ENCODE results near the gene KRT85. TPM values are rescaled to one million over a fixed set of nuclear protein-coding genes. Genes with fewer than 3 reads are reported as not detected.

Gene KRT85
- total and polyA plus RNA-seq, 10 of the 15 experiments (the other 5 are each of a cell fraction or from before 2014, with no cell fraction given) = 0.05 to 0.18 (median 0.11) TPM; not detected in 6

GRCh38 chr12:52331833-52332232 lies 35.4 kb downstream of the KRT85 start (continued):
- TF ChIP-seq NKRF (conservative IDR thresholded peaks at IDR 0.05) = no peak
- no peak for TF ChIP-seq MXI1 (IDR thresholded peaks at IDR 0.05; ENCODE audit: low read depth, low read length)
- TF ChIP-seq SIX5 (IDR thresholded peaks at IDR 0.05; ENCODE audit: low read depth, low read length, severe bottlenecking) = no peak
- no peak for TF ChIP-seq NRF1 (conservative IDR thresholded peaks at IDR 0.05; ENCODE audit: low read depth, low read length)

GRCh38 chr12:52331039-52331438 lies 36.2 kb downstream of the KRT85 start:
- Histone ChIP-seq H3K9ac (ENCODE audit: control insufficient read depth, insufficient read depth, low read length) (no peak overlapping the region), H3K36me3 (ENCODE audit: control insufficient read depth in 2 of 2, insufficient read depth in 2 of 2, low read length in 1 of 2) (no peaks in the 10 kb centered on the region), H3K4me2 (ENCODE audit: control insufficient read depth, insufficient read depth) (no peak overlapping the region), H3K79me2 (ENCODE audit: control insufficient read depth, insufficient read depth, low read length) (no peaks in the 10 kb centered on the region), H3K9me3 (replicated peaks; ENCODE audit: control insufficient read depth, insufficient read depth, low read length) (no peaks in the 10 kb centered on the region; the same call in 2 of the 3 replicates), H3K27ac (ENCODE audit: control insufficient read depth, insufficient read depth) (no peak overlapping the region), H3K4me1 (ENCODE audit: control insufficient read depth, insufficient read depth, low read length) (peaks cover 7% of the 10 kb centered on the region), H3K27me3 (replicated peaks in 1 of 2; ENCODE audit: control insufficient read depth in 2 of 2, insufficient read depth in 2 of 2, low read length in 1 of 2) (peaks cover 0 to 2% of the 10 kb centered on the region in 2 experiments; a peak in 2 of 4 replicates), H3K4me3 (no peak overlapping the region), H2AFZ (ENCODE audit: control insufficient read depth, low read depth, low read length) (no peak overlapping the region), H4K20me1 (ENCODE audit: control insufficient read depth, insufficient read depth) (no peaks in the 10 kb centered on the region)
- in situ Hi-C loops (cut with MboI) = no loop called here
- ChIA-PET SMC1A (ENCODE audit: uncharacterized antibody, unreplicated experiment) (no interaction called here), POLR2A (no interaction called here), CTCF (interaction anchor here (0.8 to 1.6 kb wide), 6 partner anchors 24 to 650 kb away, joined by 3 to 4 read pairs (median 3); no protein-coding TSS in a partner anchor), RAD21 (ENCODE audit: unreplicated experiment) (no interaction called here)
- 0% methylated on average over 1 of the region's 1 CpG for WGBS (ENCODE audit: insufficient coverage, insufficient replicate concordance, low lambda C conversion rate, missing lambda C conversion rate)
- ATAC-seq (no peak), DNase-seq (ENCODE audit: low read depth, low spot score) (no peak), FAIRE-seq (no peak)
- no TSS peak for BruUV-seq (replicated peaks)
- intact Hi-C loops (cut with micrococcal nuclease; ENCODE audit: unreplicated experiment) = no loop called here
- TF ChIP-seq PML (IDR thresholded peaks at IDR 0.05; ENCODE audit: low read length) (no peak), ESRRA (IDR thresholded peaks at IDR 0.05; ENCODE audit: low read length) (no peak), LARP7 (IDR thresholded peaks at IDR 0.05) (no peak), TAF1 (IDR thresholded peaks at IDR 0.05; ENCODE audit: borderline replicate concordance, low read depth, low read length) (no peak), EZH2 (IDR thresholded peaks at IDR 0.05; ENCODE audit: borderline replicate concordance, control insufficient read depth, low read depth, low read length) (no peak), E4F1 (IDR thresholded peaks at IDR 0.05; ENCODE audit: borderline replicate concordance, partially characterized antibody) (no peak), BRCA1 (IDR thresholded peaks at IDR 0.05; ENCODE audit: low read depth, low read length) (no peak), JUNB (IDR thresholded peaks at IDR 0.05) (no peak), HDAC2 (IDR thresholded peaks at IDR 0.05) (no peak), ZBTB4 (CRISPR knock-in tag; IDR thresholded peaks at IDR 0.05) (no peak)
